Measurements from ENCODE around the gene ARID1A.
"Not testable (repeated sequence)": the region's sequence is repeated elsewhere in the genome, so short reads cannot be mapped to it uniquely, and the experiment has no call there.

The ARID1A gene

DNA sequence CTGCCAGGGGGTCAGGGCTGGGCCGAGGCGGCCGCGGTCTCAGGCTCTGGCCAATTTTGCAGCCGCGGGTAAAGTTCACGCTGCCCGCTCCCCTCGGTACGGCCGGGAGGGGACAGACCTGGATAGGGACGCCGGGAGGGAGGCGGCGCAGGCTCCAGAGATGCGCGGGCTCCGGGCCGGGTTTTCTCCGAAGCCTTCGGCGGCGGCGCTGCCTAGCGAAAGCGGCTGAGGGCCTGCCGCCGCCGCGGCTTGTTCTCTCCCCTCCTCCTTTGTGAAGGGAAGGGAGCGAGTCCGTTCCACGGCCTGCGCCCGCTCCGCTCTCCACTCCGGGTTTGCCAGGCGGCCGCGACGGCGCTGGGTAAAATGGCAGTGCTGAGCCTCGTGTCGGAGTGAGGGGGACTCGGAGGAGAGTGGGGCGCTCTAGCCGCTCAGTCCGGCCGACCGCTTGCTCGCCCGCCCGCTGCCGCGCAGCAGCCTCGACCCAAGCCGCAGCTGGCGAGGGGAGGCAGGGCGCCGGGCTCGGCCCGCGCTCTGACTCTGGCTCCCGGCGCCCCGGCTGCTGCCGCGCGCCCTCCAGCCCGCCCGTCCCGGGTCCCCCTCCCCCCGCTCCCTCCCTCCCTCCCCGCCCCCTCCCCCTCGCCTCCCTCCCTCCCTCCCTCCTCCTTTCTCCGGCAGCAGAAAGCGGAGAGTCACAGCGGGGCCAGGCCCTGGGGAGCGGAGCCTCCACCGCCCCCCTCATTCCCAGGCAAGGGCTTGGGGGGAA, at the start of gene ARID1A:
Gene ARID1A (plus strand): TSS at position 660 of the 763 bp plus-strand sequence. CDS start 389 bp downstream, outside the sequence.
- DNase-seq (ENCODE audit: low spot score): peak; percentile 92

DNA sequence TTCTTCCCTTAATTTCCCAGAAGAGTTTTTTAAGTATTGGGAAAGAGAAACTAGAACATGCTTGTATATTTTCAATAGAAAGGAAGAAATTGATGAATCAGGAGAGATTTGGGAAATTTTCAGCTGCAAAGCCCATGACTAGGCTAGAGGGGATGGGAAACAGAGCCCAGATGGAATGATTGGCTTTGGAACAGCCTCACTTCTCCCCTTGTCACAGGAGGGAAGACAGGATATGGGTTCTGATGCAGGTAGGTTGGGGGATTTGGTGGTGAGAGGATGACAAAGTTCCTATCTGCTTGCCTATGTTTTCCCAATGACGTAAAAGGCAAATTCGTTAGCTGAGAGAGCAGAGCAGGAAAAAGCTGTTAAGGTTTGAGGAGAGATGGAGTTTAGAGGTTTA, 31.0 kb upstream of the ARID1A start:
- no peak for DNase-seq (ENCODE audit: low spot score)

GRCh38 chr1:26666855-26667254, 29.0 kb upstream of the ARID1A start:
- DNase-seq (ENCODE audit: low spot score): no peak

DNA sequence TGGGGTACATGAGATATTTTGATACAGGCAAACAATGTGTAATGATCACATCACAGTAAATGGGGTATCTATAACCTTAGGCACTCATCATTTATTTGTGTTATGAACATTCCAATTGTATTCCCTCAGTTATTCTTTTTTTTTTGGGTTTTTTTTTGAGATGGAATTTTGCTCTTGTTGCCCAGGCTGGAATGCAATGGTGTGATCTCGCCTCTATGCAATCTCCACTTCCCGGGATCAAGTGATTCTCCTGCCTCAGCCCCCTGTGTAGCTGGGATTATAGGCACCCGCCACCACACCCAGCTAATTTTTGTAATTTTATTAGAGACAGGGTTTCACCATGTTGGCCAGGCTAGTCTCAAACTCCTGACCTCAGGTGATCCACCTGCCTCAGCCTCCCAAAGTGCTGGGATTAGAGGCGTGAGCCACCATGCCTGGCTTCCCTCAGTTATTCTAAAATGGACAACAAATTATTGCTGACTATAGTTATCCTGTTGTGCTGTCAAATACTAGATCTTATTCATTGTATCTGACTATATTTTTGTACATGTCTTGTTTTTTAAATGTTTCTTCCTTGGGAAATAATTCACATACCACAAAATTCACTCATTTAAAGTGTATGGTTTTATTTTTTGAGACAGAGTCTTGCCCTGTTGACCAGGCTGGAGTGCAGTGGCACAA, 27.6 kb upstream of the ARID1A start:
- DNase-seq (ENCODE audit: low spot score): not testable (repeated sequence)

GRCh38 chr1:26677306-26678115, 18.3 kb upstream of the ARID1A start:
- peak; percentile 79 for DNase-seq (ENCODE audit: low spot score)

- DNase-seq (ENCODE audit: low spot score): no peak
Measured at GRCh38 chr1:26684763-26685508, 10.9 kb upstream of the ARID1A start.

DNA sequence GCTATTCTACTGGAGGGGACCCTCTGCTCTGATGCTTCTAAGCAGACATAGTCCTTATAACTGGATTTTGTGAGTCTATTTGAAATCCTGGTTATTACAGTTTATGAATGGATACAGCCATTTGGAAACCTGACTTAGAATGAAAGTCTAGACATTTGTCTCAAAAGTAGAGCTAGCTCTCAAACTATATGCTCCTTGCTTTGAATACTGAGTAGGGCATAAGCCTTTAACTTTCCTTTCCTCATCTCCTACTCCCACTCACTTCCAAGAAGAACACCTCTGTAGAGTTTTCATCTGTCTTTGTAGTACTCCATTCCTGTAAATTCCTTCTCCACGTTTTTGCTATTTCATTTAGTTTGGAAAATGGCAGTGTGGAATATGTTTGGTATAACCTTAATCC, 9.0 kb upstream of the ARID1A start:
- no peak for DNase-seq (ENCODE audit: low spot score)

- no peak for DNase-seq (ENCODE audit: low spot score)
Measured at GRCh38 chr1:26689504-26689903, 6.3 kb upstream of the ARID1A start.

DNA sequence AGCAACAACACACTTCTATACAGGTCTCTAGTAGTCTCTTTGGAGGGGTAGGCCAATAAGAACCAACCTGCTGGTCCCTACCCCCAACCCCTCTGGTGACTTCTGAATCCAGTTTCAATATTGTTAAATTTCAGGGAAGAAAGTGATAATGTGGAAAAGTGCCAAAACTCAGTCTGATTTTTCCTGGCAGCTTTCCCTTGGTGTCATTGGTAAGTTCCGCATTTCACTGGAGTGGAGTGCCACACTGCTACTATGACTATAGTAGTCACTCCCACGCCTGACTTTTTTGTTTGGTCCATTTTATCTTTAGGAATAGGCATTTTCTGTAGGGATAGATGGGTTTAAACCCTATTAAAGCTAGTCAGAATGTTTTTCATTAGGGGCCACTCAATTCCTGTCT, 5.7 kb upstream of the ARID1A start:
- peak; percentile 59 for DNase-seq (ENCODE audit: low spot score)

GRCh38 chr1:26690576-26691031, 5.2 kb upstream of the ARID1A start:
- no peak for DNase-seq (ENCODE audit: low spot score)

- DNase-seq (ENCODE audit: low spot score): peak; percentile 94
Measured at GRCh38 chr1:26692211-26692792, 3.5 kb upstream of the ARID1A start.

GRCh38 chr1:26692793-26693490, 2.9 kb upstream of the ARID1A start:
- DNase-seq (ENCODE audit: low spot score): peak; percentile 96

GRCh38 chr1:26693599-26694572, 1.9 kb upstream of the ARID1A start:
- DNase-seq (ENCODE audit: low spot score): no peak

- DNase-seq (ENCODE audit: low spot score): no peak
Measured at GRCh38 chr1:26694638-26695355, 1.0 kb upstream of the ARID1A start.

DNA sequence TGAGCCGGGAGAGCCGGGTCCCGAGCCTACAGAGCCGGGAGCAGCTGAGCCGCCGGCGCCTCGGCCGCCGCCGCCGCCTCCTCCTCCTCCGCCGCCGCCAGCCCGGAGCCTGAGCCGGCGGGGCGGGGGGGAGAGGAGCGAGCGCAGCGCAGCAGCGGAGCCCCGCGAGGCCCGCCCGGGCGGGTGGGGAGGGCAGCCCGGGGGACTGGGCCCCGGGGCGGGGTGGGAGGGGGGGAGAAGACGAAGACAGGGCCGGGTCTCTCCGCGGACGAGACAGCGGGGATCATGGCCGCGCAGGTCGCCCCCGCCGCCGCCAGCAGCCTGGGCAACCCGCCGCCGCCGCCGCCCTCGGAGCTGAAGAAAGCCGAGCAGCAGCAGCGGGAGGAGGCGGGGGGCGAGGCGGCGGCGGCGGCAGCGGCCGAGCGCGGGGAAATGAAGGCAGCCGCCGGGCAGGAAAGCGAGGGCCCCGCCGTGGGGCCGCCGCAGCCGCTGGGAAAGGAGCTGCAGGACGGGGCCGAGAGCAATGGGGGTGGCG, 371 bp downstream of the ARID1A start:
- no peak for DNase-seq (ENCODE audit: low spot score)

DNA sequence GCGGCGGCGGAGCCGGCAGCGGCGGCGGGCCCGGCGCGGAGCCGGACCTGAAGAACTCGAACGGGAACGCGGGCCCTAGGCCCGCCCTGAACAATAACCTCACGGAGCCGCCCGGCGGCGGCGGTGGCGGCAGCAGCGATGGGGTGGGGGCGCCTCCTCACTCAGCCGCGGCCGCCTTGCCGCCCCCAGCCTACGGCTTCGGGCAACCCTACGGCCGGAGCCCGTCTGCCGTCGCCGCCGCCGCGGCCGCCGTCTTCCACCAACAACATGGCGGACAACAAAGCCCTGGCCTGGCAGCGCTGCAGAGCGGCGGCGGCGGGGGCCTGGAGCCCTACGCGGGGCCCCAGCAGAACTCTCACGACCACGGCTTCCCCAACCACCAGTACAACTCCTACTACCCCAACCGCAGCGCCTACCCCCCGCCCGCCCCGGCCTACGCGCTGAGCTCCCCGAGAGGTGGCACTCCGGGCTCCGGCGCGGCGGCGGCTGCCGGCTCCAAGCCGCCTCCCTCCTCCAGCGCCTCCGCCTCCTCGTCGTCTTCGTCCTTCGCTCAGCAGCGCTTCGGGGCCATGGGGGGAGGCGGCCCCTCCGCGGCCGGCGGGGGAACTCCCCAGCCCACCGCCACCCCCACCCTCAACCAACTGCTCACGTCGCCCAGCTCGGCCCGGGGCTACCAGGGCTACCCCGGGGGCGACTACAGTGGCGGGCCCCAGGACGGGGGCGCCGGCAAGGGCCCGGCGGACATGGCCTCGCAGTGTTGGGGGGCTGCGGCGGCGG, 1.0 kb downstream of the ARID1A start:
- no peak for DNase-seq (ENCODE audit: low spot score)

GRCh38 chr1:26697431-26697977, 1.7 kb downstream of the ARID1A start:
- no peak for DNase-seq (ENCODE audit: low spot score)

Measured in pons (tissue), 1 donor.